ENCODE results near the gene XAF1.

- TF ChIP-seq POU6F1 (CRISPR knock-in tag; IDR thresholded peaks at IDR 0.05; ENCODE audit: borderline replicate concordance, low read depth) (no peak), RARB (CRISPR knock-in tag; IDR thresholded peaks at IDR 0.05) (no peak), ESRRG (CRISPR knock-in tag; IDR thresholded peaks at IDR 0.05) (no peak), TOX (CRISPR knock-in tag; IDR thresholded peaks at IDR 0.05; ENCODE audit: borderline replicate concordance) (no peak), PPARA (CRISPR knock-in tag; IDR thresholded peaks at IDR 0.05; ENCODE audit: borderline replicate concordance) (no peak), PATZ1 (CRISPR knock-in tag; IDR thresholded peaks at IDR 0.05; ENCODE audit: borderline replicate concordance) (no peak), ARNTL (CRISPR knock-in tag; IDR thresholded peaks at IDR 0.05; ENCODE audit: borderline replicate concordance, low read depth) (no peak), TCF4 (CRISPR knock-in tag; IDR thresholded peaks at IDR 0.05; ENCODE audit: borderline replicate concordance) (no peak), ISL1 (CRISPR knock-in tag; IDR thresholded peaks at IDR 0.05) (no peak), ZNF8 (CRISPR knock-in tag; IDR thresholded peaks at IDR 0.05) (no peak), BACH2 (CRISPR knock-in tag; IDR thresholded peaks at IDR 0.05; ENCODE audit: borderline replicate concordance) (no peak), CSDC2 (CRISPR knock-in tag; IDR thresholded peaks at IDR 0.05) (no peak), CREB5 (CRISPR knock-in tag; IDR thresholded peaks at IDR 0.05; ENCODE audit: low read depth) (no peak), ZFP3 (CRISPR knock-in tag; IDR thresholded peaks at IDR 0.05) (no peak)
Observed at GRCh38 chr17:6752068-6752909, 3.6 kb upstream of the XAF1 start.
